ENCODE results near the gene PSMD14. TPM values are rescaled to one million over a fixed set of nuclear protein-coding genes. Genes with fewer than 3 reads are reported as not detected.

PSMD14 gene
- total RNA-seq, 1 experiment from 2014 or later = 83.7 TPM

- Mint-ChIP-seq H3K4me1 (peaks cover 41 to 60% of the 10 kb centered on the region in 2 experiments), H3K36me3 (ENCODE audit: insufficient read depth in 1 of 3, low read depth in 3 of 3) (peaks cover 0 to 2% (median 0%) of the 10 kb centered on the region in 3 experiments; a peak in 1 of 7 replicates), H3K9me3 (peaks cover 3 to 10% of the 10 kb centered on the region in 2 experiments; a peak in 2 of 5 replicates), H3K27ac (no peak overlapping the region; a peak in 1 of 7 replicates), H3K27me3 (ENCODE audit: low read depth) (peaks cover 98% of the 10 kb centered on the region), H3K4me3 (peak overlapping the region in 1 of 2 experiments; percentile 48; a peak in 2 of 5 replicates)
- WGBS (ENCODE audit: extremely low coverage, insufficient read length, low lambda C conversion rate) = no CpG with 5 or more reads among the region's 11 CpGs
- H4K91ac ChIP-seq (ENCODE audit: insufficient read length, low read depth, low read length) = no peak overlapping the region
- H3K9me3 ChIP-seq (ENCODE audit: control insufficient read depth, low read depth, low read length) = no peaks in the 10 kb centered on the region
- H3K27ac ChIP-seq (ENCODE audit: insufficient read length, low read depth, low read length) = no peak overlapping the region
- TF ChIP-seq CTCF (conservative IDR thresholded peaks at IDR 0.05) = no peak
- H2AK5ac ChIP-seq (ENCODE audit: insufficient read length, low read length) = no peak overlapping the region
- peaks cover 8% of the 10 kb centered on the region for H3K23me2 ChIP-seq (ENCODE audit: insufficient read length, low read depth, low read length, poor library complexity, severe bottlenecking)
- H3K18ac ChIP-seq (ENCODE audit: insufficient read length, low read depth, low read length) = no peak overlapping the region
- no peak overlapping the region for H2BK15ac ChIP-seq (ENCODE audit: low read depth, low read length)
- no peaks in the 10 kb centered on the region for H4K20me1 ChIP-seq (ENCODE audit: control insufficient read depth, insufficient read depth, insufficient read length)
- H3K56ac ChIP-seq (ENCODE audit: insufficient read length, low read depth, low read length) = no peak overlapping the region
- no peak overlapping the region for H2BK20ac ChIP-seq (ENCODE audit: low read depth, low read length, poor library complexity, severe bottlenecking)
- no peak overlapping the region for H3K14ac ChIP-seq (ENCODE audit: insufficient read depth, low read length)
- H3K79me2 ChIP-seq (ENCODE audit: insufficient read depth, low read length) = no peaks in the 10 kb centered on the region
- no peaks in the 10 kb centered on the region for H3K79me1 ChIP-seq (ENCODE audit: insufficient read depth, low read depth, low read length, poor library complexity, severe bottlenecking)
- no peak overlapping the region for H4K5ac ChIP-seq (ENCODE audit: insufficient read length, low read depth, low read length)
- peaks cover 98% of the 10 kb centered on the region for H3K27me3 ChIP-seq (ENCODE audit: insufficient read depth, low read length)
- H3K9ac ChIP-seq (ENCODE audit: extremely low read depth, insufficient read length, low read length) = no peak overlapping the region
- H2BK120ac ChIP-seq (ENCODE audit: low read depth, low read length, poor library complexity, severe bottlenecking) = no peak overlapping the region
- no peak overlapping the region for H2BK12ac ChIP-seq (ENCODE audit: insufficient read length, low read depth, low read length)
- H3T11ph ChIP-seq (ENCODE audit: low read length) = no peak overlapping the region
- H3K4me1 ChIP-seq (ENCODE audit: insufficient read depth, low read length) = no peaks in the 10 kb centered on the region
- no peak overlapping the region for H3K4ac ChIP-seq (ENCODE audit: low read depth, low read length)
- no peak for DNase-seq
- no peak overlapping the region for H3K23ac ChIP-seq (ENCODE audit: insufficient read length, low read depth, low read length)
- no peak overlapping the region for H2BK5ac ChIP-seq (ENCODE audit: insufficient read length, low read length)
- no peak overlapping the region for H3K4me2 ChIP-seq (ENCODE audit: insufficient read depth, insufficient read length, low read length)
- no peak overlapping the region for H2AFZ ChIP-seq (ENCODE audit: low read length)
- no peak overlapping the region for H4K8ac ChIP-seq (replicated peaks; ENCODE audit: insufficient read length, low read depth, low read length)
Measured at GRCh38 chr2:161420406-161421074, 112.3 kb downstream of the PSMD14 start.
